ENCODE measurements around the gene ECT2L.

GRCh38 chr6:138857775-138858174 lies 61.9 kb downstream of the ECT2L start:
- TF ChIP-seq CTCF (IDR thresholded peaks at IDR 0.05 in 2 of 3, conservative IDR thresholded peaks at IDR 0.05 in 1 of 3; ENCODE audit: borderline replicate concordance in 1 of 3, insufficient read depth in 1 of 3, low read depth in 2 of 3, low read length in 2 of 3) (no peak), POLR2AphosphoS5 (IDR thresholded peaks at IDR 0.05; ENCODE audit: low read depth, low read length) (no peak), CBX3 (IDR thresholded peaks at IDR 0.05; ENCODE audit: low read depth) (no peak), SIN3A (IDR thresholded peaks at IDR 0.05; ENCODE audit: low read depth) (no peak), REST (IDR thresholded peaks at IDR 0.05; ENCODE audit: low read depth) (no peak), SP1 (IDR thresholded peaks at IDR 0.05; ENCODE audit: low read depth) (no peak), MAX (IDR thresholded peaks at IDR 0.05) (no peak), EGR1 (IDR thresholded peaks at IDR 0.05; ENCODE audit: low read depth) (no peak), YY1 (IDR thresholded peaks at IDR 0.05; ENCODE audit: extremely low read depth, insufficient replicate concordance, low read depth, low read length) (no peak), POLR2A (IDR thresholded peaks at IDR 0.05; ENCODE audit: borderline replicate concordance, extremely low read depth, insufficient read depth, insufficient read length) (no peak)
